H1 (cell line): ENCODE results near the gene CHFR. TPM values are rescaled to one million over a fixed set of nuclear protein-coding genes. Genes with fewer than 3 reads are reported as not detected.

Experiments
- CTCF ChIA-PET: fragments of 300-600 bp; sonication (Branson Sonifier 250); formaldehyde crosslinking; loops from one replicate; lab custom pipeline; 2021; ENCODE audit not compliant: partially characterized antibody; lab: Charles Lee
- POLR2A ChIA-PET: fragments of 300-600 bp; sonication (Branson Sonifier 250); formaldehyde crosslinking; loops from one replicate; lab custom pipeline; 2021; ENCODE audit warnings: inconsistent platforms; ENCODE audit not compliant: partially characterized antibody; lab: Charles Lee
- DNase-seq, 2 experiments: peaks; one replicate each; pipeline versions ENCODE4 v3.0.0 to v3.0.0-alpha.2; 2010 to 2022; ENCODE audit warnings: low spot score in 2 of 2, low read depth in 1 of 2, mixed read lengths in 1 of 2
- FAIRE-seq: peaks from 2 replicates; lab custom pipeline; 2011; peaks lifted over from hg19 to GRCh38; lab: Jason Lieb, UNC
- H2AFZ ChIP-seq: 2 replicates; pipeline ENCODE4 v1.8.1; 2012; ENCODE audit warnings: low read length, inconsistent platforms
- H2AK5ac ChIP-seq: 2 replicates; pipeline ENCODE4 v1.6.1; 2013; ENCODE audit warnings: low read depth, low read length
- H2BK120ac ChIP-seq: replicated peaks from 2 replicates; pipeline ENCODE3; 2013; ENCODE audit warnings: low read depth, low read length, inconsistent platforms
- H2BK12ac ChIP-seq: 2 replicates; pipeline ENCODE4 v1.6.1; 2013; ENCODE audit warnings: low read depth, low read length
- H2BK15ac ChIP-seq: 2 replicates; pipeline ENCODE4 v1.6.1; 2013; ENCODE audit warnings: low read length
- H2BK20ac ChIP-seq: 2 replicates; pipeline ENCODE4 v1.6.1; 2013; ENCODE audit warnings: low read length
- H2BK5ac ChIP-seq: 2 replicates; pipeline ENCODE4 v1.6.1; 2013; ENCODE audit warnings: low read depth, low read length
- H3K14ac ChIP-seq: 2 replicates; pipeline ENCODE4 v1.6.1; 2013; ENCODE audit warnings: inconsistent platforms; ENCODE audit not compliant: insufficient read length
- H3K18ac ChIP-seq: 2 replicates; pipeline ENCODE4 v1.6.1; 2013; ENCODE audit warnings: low read length; ENCODE audit errors: extremely low read depth
- H3K23ac ChIP-seq: 2 replicates; pipeline ENCODE4 v1.6.1; 2013; ENCODE audit warnings: inconsistent platforms; ENCODE audit not compliant: insufficient read length
- H3K23me2 ChIP-seq: 2 replicates; pipeline ENCODE4 v1.6.1; 2013; ENCODE audit warnings: low read depth, low read length
- H3K27ac ChIP-seq: 2 replicates; pipeline ENCODE4 v1.6.1; 2011; ENCODE audit warnings: low read depth, low read length, inconsistent platforms
- H3K27me3 ChIP-seq, 4 experiments: replicated peaks in 1 of 4; 1 replicate in 1 of 4; 2 replicates in 3 of 4; pipeline versions ENCODE4 v1.6.1 to v1.8.1; 2011 to 2013; ENCODE audit warnings: low read length in 3 of 4, mild to moderate bottlenecking in 3 of 4, inconsistent platforms in 2 of 4, mixed read lengths in 2 of 4, moderate library complexity in 1 of 4; ENCODE audit not compliant: control insufficient read depth in 3 of 4, insufficient read depth in 3 of 4; ENCODE audit errors: extremely low read depth in 1 of 4
- H3K36me3 ChIP-seq, 4 experiments: 2 replicates each; pipeline versions ENCODE4 v1.6.1 to v1.8.1; 2011 to 2013; ENCODE audit warnings: mild to moderate bottlenecking in 4 of 4, low read length in 3 of 4, moderate library complexity in 2 of 4, control low read depth in 1 of 4, inconsistent platforms in 1 of 4; ENCODE audit not compliant: insufficient read depth in 4 of 4, control insufficient read depth in 2 of 4
- H3K4ac ChIP-seq: replicated peaks from 2 replicates; pipeline ENCODE3; 2013; ENCODE audit warnings: low read length, low read depth, mixed read lengths, inconsistent platforms; ENCODE audit not compliant: insufficient read length
- H3K4me1 ChIP-seq, 4 experiments: replicated peaks in 1 of 4; 1 replicate in 1 of 4; 2 replicates in 3 of 4; pipeline versions ENCODE4 v1.6.1 to v1.8.1; 2011 to 2013; ENCODE audit warnings: low read length in 3 of 4, inconsistent platforms in 2 of 4, mixed read lengths in 1 of 4; ENCODE audit not compliant: insufficient read depth in 4 of 4, control insufficient read depth in 3 of 4
- H3K4me2 ChIP-seq, 2 experiments: 2 replicates each; pipeline versions ENCODE4 v1.6.1 to v1.8.1; 2011 to 2013; ENCODE audit warnings: low read depth in 2 of 2, low read length in 2 of 2, control low read depth in 1 of 2, inconsistent platforms in 1 of 2, mild to moderate bottlenecking in 1 of 2; ENCODE audit not compliant: insufficient read depth in 1 of 2
- H3K4me3 ChIP-seq, 4 experiments: fragments of 200-600, 300-600 bp in 1 of 4; sonication (generic), shearing (Covaris generic), sonication (Bioruptor Twin) in 1 of 4; 2 replicates each; pipeline versions ENCODE4 v1.5.1 to v1.8.1; 2011 to 2016; ENCODE audit warnings: low read length in 4 of 4, low read depth in 3 of 4, control low read depth in 2 of 4, inconsistent platforms in 2 of 4, mild to moderate bottlenecking in 2 of 4, mixed read lengths in 1 of 4, moderate library complexity in 1 of 4; ENCODE audit not compliant: insufficient read depth in 2 of 4; ENCODE audit errors: extremely low read depth in 1 of 4
- H3K56ac ChIP-seq: replicated peaks from 2 replicates; pipeline ENCODE3; 2013; ENCODE audit warnings: low read depth, mild to moderate bottlenecking, mixed read lengths, low read length, inconsistent platforms; ENCODE audit not compliant: insufficient read length
- H3K79me1 ChIP-seq: 2 replicates; pipeline ENCODE4 v1.6.1; 2013; ENCODE audit warnings: low read depth, low read length, control low read depth
- H3K79me2 ChIP-seq, 2 experiments: 2 replicates each; pipeline versions ENCODE4 v1.6.1 to v1.8.1; 2012 to 2013; ENCODE audit warnings: low read length in 2 of 2, mild to moderate bottlenecking in 2 of 2, inconsistent platforms in 1 of 2; ENCODE audit not compliant: insufficient read depth in 2 of 2, control insufficient read depth in 1 of 2
- H3K9ac ChIP-seq, 4 experiments: replicated peaks in 1 of 4; 1 replicate in 1 of 4; 2 replicates in 3 of 4; pipeline versions ENCODE4 v1.6.1 to v1.8.1; 2011 to 2013; ENCODE audit warnings: low read depth in 3 of 4, low read length in 3 of 4, control low read depth in 2 of 4, mild to moderate bottlenecking in 2 of 4, moderate library complexity in 2 of 4, inconsistent platforms in 1 of 4; ENCODE audit errors: extremely low read depth in 1 of 4
- H3K9me3 ChIP-seq, 2 experiments: 2 replicates each; pipeline versions ENCODE4 v1.6.1 to v1.8.1; 2012 to 2013; ENCODE audit warnings: mild to moderate bottlenecking in 2 of 2, moderate library complexity in 2 of 2, control low read depth in 1 of 2, inconsistent platforms in 1 of 2, low read depth in 1 of 2, low read length in 1 of 2, mixed read lengths in 1 of 2; ENCODE audit not compliant: insufficient read depth in 2 of 2
- H4K20me1 ChIP-seq, 2 experiments: replicated peaks in 1 of 2; 2 replicates each; pipeline versions ENCODE3 to v1.8.1; 2011 to 2013; ENCODE audit warnings: inconsistent platforms in 2 of 2, low read length in 2 of 2, mild to moderate bottlenecking in 1 of 2; ENCODE audit not compliant: insufficient read depth in 2 of 2, control insufficient read depth in 1 of 2
- H4K5ac ChIP-seq: 2 replicates; pipeline ENCODE4 v1.6.1; 2013; ENCODE audit warnings: low read length, low read depth, mixed read lengths, inconsistent platforms; ENCODE audit not compliant: insufficient read length
- H4K8ac ChIP-seq: 2 replicates; pipeline ENCODE4 v1.8.0; 2013; ENCODE audit warnings: mild to moderate bottlenecking, moderate library complexity, low read length, inconsistent platforms; ENCODE audit not compliant: insufficient read depth; ENCODE audit errors: extremely low read depth
- H4K91ac ChIP-seq: replicated peaks from 2 replicates; pipeline ENCODE3; 2013; ENCODE audit warnings: low read length, mixed read lengths, inconsistent platforms; ENCODE audit not compliant: insufficient read length
- RAD21 ChIP-seq, 2 experiments: IDR thresholded peaks in 1 of 2; conservative IDR thresholded peaks in 1 of 2; 2 replicates each; pipeline ENCODE4 v1.6.1; 2011; ENCODE audit warnings: low read depth in 2 of 2, low read length in 2 of 2, improper control_type of control experiment in 1 of 2, inconsistent platforms in 1 of 2, mild to moderate bottlenecking in 1 of 2, moderate library complexity in 1 of 2
- RFX5 ChIP-seq: IDR thresholded peaks from 2 replicates; pipeline ENCODE4 v1.6.1; 2011; ENCODE audit warnings: low read depth, low read length, improper control_type of control experiment, borderline replicate concordance
- WGBS, 2 experiments: shearing (Covaris generic) in 1 of 2; methylation state at CpG; one replicate each; pipeline versions ENCODE4 v1.1.6 to v1.1.7; 2013 to 2015; ENCODE audit warnings: low lambda C conversion rate in 2 of 2, mixed read lengths in 2 of 2, inconsistent platforms in 1 of 2, low coverage in 1 of 2, missing lambda C conversion rate in 1 of 2; ENCODE audit not compliant: insufficient replicate concordance in 2 of 2, insufficient coverage in 1 of 2, insufficient read length in 1 of 2; ENCODE audit errors: extremely low coverage in 1 of 2, missing lambda C conversion rate in 1 of 2; 5-methylcytosine and 5-hydroxymethylcytosine counted together
- polyA plus RNA-seq, 7 experiments: library from polyadenylated mRNA; depleted of rRNA in 3 of 7; stranded (reverse) in 5 of 7; unstranded in 2 of 7; fragments of >200 nt in 5 of 7; fragments of 200-250 nt in 2 of 7; gene quantifications; 1 replicate in 5 of 7; 2 replicates in 1 of 7; 4 replicates in 1 of 7; pipeline versions ENCODE4 v1.2.1 to v1.2.3, GENCODE V29; 2011 to 2013; ENCODE audit warnings: missing spikeins in 2 of 7, mixed read lengths in 2 of 7
- total RNA-seq: library from RNA; stranded (reverse); fragmentation: NEBNext Ultra II Directional; extraction: Animal tissue kit (Norgen Biotek cat#: 25700); gene quantifications from 2 replicates; pipeline ENCODE4 v1.2.1, GENCODE V29; 2021

The CHFR gene
- total and polyA plus RNA-seq, 2 of the 8 experiments (the other 6 are each of a cell fraction or from before 2014, with no cell fraction given): 31.4 to 44.6 TPM

DNA sequence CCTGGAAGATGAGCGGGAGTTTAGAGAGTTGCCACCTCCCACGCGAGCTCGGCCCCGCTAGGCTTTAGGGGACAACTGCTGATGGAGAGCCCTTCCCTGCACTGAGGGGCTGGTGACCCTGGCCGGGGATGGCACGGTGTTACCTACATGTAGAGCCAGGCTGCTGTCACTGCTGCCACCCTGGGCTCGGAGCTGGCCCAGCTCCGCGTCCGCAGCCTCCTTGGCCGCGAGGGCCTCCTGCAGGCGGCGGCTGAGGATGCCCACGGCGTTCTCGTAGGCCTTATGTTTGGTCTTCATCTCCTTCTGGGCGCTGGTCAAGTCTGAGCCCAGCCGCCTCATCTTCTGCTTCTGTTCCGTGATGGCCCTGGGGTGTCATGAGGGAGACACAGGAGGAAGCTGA, 101.2 kb downstream of the CHFR start:
- no peak overlapping the region for H3K14ac ChIP-seq
- H4K5ac ChIP-seq: no peak overlapping the region
- POLR2A ChIA-PET: interaction anchor here (0.6 to 1.2 kb wide), 2 partner anchors 11 to 100 kb away, joined by 3 to 4 read pairs; no protein-coding TSS in a partner anchor
- 94% methylated on average over 18 of the region's 21 CpGs; no CpG with 5 or more reads in 1 of the 2 experiments for WGBS, 2 experiments
- H3K23ac ChIP-seq: no peak overlapping the region
- FAIRE-seq (no peak), DNase-seq (no peak)
- no peak overlapping the region for H3K27ac ChIP-seq
- no peak overlapping the region for H2BK5ac ChIP-seq
- no peak overlapping the region for H2AFZ ChIP-seq
- peaks cover 0 to 11% of the 10 kb centered on the region in 2 experiments for H4K20me1 ChIP-seq
- no peak overlapping the region for H3K4me3 ChIP-seq
- peaks cover 4 to 43% (median 21%) of the 10 kb centered on the region in 4 experiments; a peak in 7 of 8 replicates for H3K36me3 ChIP-seq
- no peaks in the 10 kb centered on the region for H3K79me2 ChIP-seq
- H3K23me2 ChIP-seq: peaks cover 3% of the 10 kb centered on the region; the same call in 1 of the 2 replicates
- no peak overlapping the region for H3K4me2 ChIP-seq
- no peak overlapping the region for H2BK15ac ChIP-seq
- H2AK5ac ChIP-seq: no peak overlapping the region
- no peak overlapping the region for H3K9ac ChIP-seq
- no peaks in the 10 kb centered on the region for H3K4me1 ChIP-seq
- H3K27me3 ChIP-seq: no peaks in the 10 kb centered on the region
- H4K8ac ChIP-seq: no peak overlapping the region
- no peak overlapping the region for H2BK12ac ChIP-seq
- no peak overlapping the region for H2BK120ac ChIP-seq
- TF ChIP-seq RAD21 (IDR thresholded peaks at IDR 0.05 in 1 of 2, conservative IDR thresholded peaks at IDR 0.05 in 1 of 2; ENCODE audit: low read depth in 2 of 2, low read length in 2 of 2) (no peak), RFX5 (no peak)
- H2BK20ac ChIP-seq: no peak overlapping the region
- no peak overlapping the region for H3K18ac ChIP-seq
- no peak overlapping the region for H4K91ac ChIP-seq
- H3K56ac ChIP-seq: no peak overlapping the region
- peaks cover 3% of the 10 kb centered on the region for H3K79me1 ChIP-seq
- CTCF ChIA-PET: no interaction called here
- no peak overlapping the region for H3K4ac ChIP-seq
- no peaks in the 10 kb centered on the region for H3K9me3 ChIP-seq
